GM15510 (cell line): ENCODE results near the gene LRP1B.

Experiments
- POLR2A ChIP-seq: IDR thresholded peaks from 3 replicates; pipeline ENCODE4 v1.6.1; 2011; ENCODE audit warnings: borderline replicate concordance; ENCODE audit not compliant: insufficient read length; ENCODE audit errors: extremely low read depth

LRP1B gene

DNA sequence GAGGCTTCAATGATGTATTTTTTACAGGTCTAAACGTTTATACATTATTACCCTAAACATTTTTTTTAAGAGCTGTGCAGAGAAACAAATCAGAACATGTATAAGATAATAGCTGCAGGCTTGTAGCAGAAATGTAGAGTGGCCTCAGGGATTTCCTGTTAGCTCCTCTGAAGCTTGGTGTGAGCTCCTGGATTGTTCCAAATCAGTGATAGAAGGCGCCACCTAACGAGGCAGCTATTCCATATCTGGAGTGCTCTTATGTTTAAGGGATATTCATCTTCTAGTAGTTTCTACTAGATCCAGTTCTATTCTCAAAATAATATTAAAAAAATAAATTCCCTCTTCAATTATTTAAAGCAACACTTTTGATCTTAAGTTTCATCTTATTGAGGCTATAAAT is 93.1 kb downstream of the LRP1B start:
- no peak for TF ChIP-seq POLR2A

DNA sequence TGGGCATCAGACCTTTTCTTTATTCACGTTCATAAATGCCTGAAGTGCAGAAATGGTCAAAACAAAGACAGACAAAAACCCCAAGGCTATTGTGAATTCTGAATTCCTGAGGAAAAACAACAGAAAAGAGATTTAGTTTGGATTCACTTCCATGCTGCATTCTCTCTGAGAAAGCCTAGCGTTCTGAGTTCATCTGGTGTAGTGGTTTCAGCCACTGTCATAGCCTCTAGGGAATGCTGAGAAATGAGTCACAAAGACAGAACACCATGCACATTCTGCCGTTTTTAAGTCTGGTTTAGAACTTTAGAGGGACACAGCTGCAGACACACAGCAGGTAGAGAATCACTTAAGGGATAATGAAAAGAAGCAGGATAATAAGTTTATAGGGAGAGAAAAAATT is 93.8 kb downstream of the LRP1B start:
- no peak for TF ChIP-seq POLR2A

DNA sequence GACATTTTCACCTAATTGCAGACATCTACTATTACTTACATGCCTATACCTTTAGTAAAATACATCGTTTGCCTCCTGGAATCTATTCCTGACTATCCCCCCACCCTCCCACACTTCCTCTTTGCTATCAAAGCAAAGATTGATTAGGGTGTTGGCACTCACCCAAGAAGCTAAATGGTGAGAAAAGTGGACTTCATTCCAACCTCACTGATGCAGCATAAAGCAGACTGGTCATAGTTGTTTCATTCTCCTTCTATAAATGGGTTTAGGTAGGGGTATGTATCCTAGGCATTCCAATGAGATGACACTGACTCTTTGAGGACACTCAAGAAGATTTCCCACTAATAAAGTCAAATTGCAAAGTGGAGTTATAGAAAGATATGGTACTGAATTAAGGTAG is 97.4 kb downstream of the LRP1B start:
- no peak for TF ChIP-seq POLR2A

DNA sequence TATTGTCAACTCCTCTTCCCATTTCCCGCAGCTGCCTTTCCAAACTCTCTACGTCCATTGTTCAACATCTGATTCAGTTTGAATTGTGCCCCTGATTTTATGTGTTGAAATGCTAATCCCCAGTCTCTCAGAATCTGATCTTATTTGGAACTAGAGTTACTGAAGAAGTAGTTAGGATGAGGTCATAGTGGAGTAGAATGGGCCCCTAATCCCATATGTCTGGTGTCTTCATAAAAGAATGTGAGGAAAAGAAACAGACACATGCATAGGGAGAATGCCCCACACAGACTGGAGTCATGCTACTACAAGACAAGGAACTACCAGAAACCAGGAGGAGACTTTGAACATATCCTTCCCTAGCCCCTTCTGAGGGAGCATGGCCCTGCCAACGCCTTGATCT is 99.2 kb downstream of the LRP1B start:
- TF ChIP-seq POLR2A, result no peak

DNA sequence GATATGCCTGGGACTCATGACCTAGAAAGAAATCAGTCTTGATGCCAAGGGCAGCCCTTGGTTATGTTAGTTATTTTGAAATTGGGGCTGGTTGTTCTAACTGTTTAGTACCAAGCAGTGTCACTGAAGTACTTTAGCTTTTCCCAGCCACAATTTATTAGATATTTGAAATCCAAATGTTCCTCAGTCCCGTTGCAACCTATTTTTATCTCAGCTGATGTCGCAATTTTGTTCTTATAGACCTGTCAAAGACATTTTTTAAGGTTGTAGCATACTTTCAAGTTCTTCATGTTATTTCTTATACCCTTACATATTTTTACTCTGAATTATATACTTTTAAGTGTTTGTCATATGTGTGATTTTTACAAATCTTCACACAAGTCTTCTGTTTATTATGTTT is 100.1 kb downstream of the LRP1B start:
- no peak for TF ChIP-seq POLR2A

DNA sequence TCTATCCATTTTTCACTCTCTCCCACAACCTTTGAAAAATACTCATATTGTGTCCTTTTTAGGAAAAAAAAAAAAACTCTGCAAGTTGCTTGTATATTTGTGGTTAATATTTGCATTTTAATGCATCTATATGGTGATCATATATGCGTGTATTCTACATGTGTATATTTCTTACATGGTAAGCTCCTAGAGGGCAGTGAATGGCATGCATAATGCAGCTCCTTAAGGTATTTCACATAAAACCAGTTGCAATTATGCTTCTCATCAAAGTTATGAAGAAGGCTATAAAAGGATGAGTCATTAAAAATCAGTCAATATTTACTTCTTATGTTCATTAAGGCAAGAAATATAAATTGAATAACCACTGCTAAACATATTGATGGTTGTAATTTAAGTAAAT is 100.8 kb downstream of the LRP1B start:
- no peak for TF ChIP-seq POLR2A

DNA sequence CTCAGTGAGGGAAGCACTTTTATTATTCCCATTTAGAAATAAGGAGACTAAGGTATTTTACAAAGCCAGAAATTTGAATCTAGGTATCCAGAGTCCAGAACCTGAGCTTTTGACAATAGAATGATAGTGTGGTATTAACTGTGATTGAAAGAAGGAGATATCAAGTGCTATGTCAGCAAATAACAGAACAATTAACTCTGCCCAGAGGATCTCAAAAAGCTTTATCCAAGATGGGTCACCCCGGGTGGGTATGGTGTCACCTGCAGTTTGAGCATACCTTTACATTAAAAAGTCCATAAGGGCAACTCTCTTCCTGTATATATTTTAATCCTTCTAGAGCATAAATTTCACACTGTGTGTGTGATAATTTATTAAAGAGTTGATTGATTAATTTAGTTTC is 105.4 kb downstream of the LRP1B start:
- no peak for TF ChIP-seq POLR2A

DNA sequence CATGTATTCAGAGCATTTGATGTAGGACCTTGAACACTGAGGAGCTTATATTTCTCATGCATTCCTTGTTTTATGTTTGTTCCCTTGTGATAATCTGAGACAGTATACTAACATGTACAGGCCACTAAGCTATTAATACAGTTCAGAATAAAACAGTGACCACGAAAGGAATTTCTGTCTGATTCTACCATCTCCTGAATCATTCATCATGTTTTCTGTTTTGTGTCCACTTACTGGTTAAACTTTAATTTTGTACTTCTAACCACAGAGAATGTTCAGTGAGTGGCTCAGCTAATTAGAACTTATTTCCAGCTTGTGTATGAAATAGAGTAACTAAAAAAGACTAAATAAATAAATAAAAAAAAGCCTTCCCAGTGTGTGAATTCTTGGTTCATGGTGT is 110.4 kb downstream of the LRP1B start:
- no peak for TF ChIP-seq POLR2A

DNA sequence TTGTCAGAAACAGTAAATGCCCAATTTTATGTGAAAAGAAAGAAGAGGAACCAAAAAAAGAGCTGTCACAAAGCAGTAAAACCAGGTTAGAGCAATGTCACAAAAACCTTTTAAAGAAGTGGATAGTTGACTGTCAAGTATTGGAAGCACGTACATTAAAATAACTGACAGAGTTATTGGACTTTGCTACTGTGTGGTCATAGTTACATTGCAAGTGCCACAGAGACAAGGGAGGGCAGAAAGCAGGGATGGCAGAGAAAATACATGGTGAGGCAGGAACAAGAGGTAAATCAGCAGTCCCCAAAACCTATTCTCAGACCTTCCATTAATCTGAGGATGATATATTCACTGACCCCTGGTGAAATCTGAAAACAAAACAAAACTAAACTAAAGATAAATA is 116.3 kb downstream of the LRP1B start:
- no peak for TF ChIP-seq POLR2A

DNA sequence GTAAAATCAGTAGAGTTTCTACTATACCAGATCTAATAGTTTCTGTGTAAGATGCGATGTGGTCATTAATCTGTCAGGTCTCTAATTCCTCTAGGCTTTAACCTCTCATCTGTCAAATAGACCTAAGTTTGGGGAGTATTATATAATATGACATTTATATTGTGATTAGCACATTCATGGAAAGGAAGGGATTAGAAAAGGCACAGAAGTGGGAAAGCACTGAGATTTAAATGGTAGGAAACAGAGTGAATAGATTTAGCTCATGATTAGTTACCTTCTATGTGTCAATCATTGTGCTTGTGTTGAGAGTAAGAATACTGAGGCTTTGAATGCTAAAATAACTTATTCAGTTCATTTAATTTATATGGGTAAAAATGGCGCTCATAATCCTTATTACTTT is 118.0 kb downstream of the LRP1B start:
- no peak for TF ChIP-seq POLR2A

DNA sequence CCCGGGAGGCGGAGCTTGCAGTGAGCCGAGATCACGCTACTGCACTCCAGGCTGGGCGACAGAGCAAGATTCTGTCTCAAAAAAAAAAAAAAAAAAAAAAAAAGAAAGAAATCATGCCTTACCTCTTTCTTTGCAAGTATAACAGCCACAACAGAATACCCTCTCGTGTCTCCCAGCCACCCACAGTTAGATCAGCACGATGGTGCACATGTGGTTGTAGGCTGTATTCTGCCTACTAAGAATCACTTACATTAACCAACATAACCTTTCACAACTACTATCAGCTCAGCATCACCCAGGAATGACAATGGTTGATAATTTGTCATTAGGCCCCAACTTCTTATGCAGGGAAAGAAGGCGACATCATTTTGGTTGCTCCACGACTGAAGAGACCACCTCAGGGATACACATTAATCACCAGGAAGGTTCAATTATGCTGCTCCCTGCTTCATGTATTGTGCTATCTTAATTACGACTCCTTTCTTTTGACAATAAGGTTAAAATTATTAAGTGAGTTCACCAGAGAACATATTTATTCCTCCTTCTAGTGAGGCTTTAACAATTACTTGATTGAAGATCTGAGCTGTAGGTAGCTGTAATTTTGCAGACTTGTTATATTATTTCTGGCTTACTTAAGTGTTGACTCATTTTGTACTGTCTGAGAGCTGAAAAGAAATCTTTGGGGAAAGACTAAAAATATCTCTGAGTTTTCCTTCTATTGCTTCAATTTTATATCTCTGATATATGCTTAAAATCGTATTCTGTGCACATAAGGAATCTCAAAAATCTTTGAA is 120.1 kb downstream of the LRP1B start:
- no peak for TF ChIP-seq POLR2A

DNA sequence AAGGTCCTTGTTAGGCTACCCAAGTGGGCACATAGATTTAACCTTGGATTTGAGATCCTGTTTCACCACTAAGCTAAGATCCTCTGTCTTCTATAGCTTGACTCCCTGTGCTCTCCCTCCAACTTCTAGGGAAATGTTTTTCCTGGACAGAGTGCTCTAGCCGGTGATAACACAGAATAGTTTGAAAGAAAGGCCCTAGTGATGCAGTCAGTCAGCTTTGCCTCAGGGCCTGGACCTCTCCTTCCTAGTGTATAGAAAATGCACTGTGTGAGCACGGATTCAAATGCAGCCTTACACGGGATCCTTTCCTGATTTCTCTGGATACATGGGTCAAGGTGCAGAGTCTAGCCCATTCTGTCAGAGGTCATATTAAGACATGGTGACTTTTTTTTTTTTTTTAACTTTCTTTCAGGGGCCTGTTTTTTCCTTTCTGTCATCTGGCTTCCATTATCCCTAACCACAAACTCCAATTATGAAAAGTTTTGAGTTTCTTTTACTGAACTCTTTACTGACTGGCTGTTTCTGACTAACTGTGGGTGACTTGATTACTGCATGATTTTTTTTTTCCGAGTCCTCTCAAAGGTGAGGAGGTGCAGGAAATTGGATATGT is 122.6 kb downstream of the LRP1B start:
- TF ChIP-seq POLR2A, result no peak

DNA sequence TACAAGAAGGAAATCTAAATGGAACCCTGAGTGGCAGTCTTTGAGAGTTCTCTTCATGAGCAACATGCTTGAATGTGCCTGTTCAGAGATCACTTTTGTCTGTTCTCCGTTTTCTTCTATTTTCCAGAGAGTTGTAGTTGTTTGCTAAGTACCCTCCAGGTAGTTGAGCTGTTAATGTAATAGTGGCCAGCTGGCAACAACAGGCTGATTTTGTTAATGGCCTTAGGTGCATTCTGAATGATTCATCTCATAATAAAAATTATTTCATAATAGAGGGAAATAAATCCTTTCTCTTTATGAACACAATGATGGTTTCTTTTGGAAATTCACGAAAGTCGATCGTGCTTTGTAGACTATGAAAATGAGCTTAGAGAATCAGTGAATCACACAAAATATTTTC is 136.8 kb downstream of the LRP1B start:
- TF ChIP-seq POLR2A, result no peak

DNA sequence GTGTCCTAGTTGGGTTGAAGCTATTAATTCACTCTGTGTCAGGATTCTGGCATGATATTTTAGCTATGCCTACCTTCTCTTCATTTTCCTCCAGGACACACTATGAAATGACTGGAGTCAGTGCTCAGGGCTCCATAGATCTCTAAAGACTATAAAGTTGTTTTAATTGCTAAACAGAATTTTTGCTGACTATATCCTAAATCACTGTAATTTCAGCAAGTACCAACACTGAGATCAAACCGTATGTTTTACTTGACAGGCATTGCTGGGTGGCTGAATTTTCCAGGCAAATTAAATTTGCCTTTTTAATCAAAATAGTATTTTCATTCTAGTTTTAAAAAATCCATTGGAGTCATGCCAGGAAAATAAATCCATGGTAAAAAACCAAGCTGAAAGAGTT is 138.1 kb downstream of the LRP1B start:
- no peak for TF ChIP-seq POLR2A

DNA sequence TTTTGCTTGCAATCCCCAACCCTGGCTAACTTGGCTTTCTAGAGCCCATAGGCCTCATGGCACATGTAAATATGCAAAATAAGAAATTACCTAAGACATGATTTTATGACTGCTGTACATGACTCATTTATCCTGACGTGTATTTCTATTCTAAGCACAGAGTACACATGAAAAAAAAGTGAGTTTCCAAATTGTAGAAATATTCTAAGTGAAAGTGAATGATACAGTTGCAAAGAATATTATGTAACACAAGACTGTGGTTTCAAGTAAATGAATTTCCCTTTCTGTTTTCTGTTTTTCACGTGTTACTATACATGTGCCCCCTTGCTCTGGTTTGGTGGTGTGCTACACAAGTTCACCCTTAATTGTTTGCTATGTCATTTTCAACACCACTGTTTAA is 162.4 kb downstream of the LRP1B start:
- TF ChIP-seq POLR2A, result no peak

DNA sequence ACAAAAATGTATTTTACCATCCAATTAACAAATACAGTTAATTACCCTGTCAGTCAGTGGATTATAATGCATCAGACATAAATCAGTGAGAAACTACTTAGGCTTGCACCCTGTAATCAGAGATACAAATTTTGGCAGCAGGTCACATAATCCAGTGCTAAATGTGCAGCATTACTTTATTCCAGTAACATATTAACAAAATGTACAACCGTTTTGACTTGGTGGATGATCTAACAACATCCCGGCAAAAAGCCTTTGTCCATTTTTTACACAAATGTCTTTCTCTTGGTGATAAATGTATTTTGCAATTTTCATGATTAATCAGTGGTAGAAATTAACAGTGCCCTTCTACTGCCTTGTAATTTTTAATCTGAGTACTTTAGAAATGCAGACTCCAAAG is 162.8 kb downstream of the LRP1B start:
- TF ChIP-seq POLR2A, result no peak
